Osteoblast (primary cell): ENCODE measurements around the gene ZFPM1. TPM values are rescaled to one million over a fixed set of nuclear protein-coding genes. Genes with fewer than 3 reads are reported as not detected.

Experiments
- DNase-seq: peaks from one replicate; pipeline ENCODE4 v3.0.0; 2011; ENCODE audit warnings: low spot score, mixed read lengths; ENCODE audit not compliant: insufficient read length; ENCODE audit errors: missing footprints
- H2AFZ ChIP-seq: 2 replicates; pipeline ENCODE4 v1.6.0; 2011; ENCODE audit warnings: mild to moderate bottlenecking, low read length
- H3K27ac ChIP-seq: 2 replicates; pipeline ENCODE4 v1.5.1; 2011; ENCODE audit warnings: mild to moderate bottlenecking, low read depth, low read length, moderate library complexity
- H3K27me3 ChIP-seq: 2 replicates; pipeline ENCODE4 v1.6.0; 2012; ENCODE audit warnings: mild to moderate bottlenecking, control low read depth, inconsistent platforms, low read length, moderate library complexity; ENCODE audit not compliant: insufficient read depth
- H3K36me3 ChIP-seq: 2 replicates; pipeline ENCODE4 v1.5.1; 2011; ENCODE audit warnings: mild to moderate bottlenecking, low read length, control low read depth, moderate library complexity; ENCODE audit not compliant: insufficient read depth
- H3K4me1 ChIP-seq: 2 replicates; pipeline ENCODE4 v1.5.1; 2011; ENCODE audit warnings: mild to moderate bottlenecking, low read length, control low read depth, moderate library complexity; ENCODE audit not compliant: insufficient read depth
- H3K4me2 ChIP-seq: 2 replicates; pipeline ENCODE4 v1.6.0; 2011; ENCODE audit warnings: mild to moderate bottlenecking, low read length; ENCODE audit not compliant: insufficient read depth
- H3K4me3 ChIP-seq: fragments of 200-600 bp; sonication (generic); 3 replicates; pipeline ENCODE4 v1.5.1; 2012; ENCODE audit warnings: mild to moderate bottlenecking, low read length, inconsistent platforms; ENCODE audit not compliant: insufficient read depth
- H3K79me2 ChIP-seq: 2 replicates; pipeline ENCODE4 v1.6.0; 2012; ENCODE audit warnings: mild to moderate bottlenecking, low read length, control low read depth, inconsistent platforms; ENCODE audit not compliant: insufficient read depth
- H3K9me3 ChIP-seq: 2 replicates; pipeline ENCODE4 v1.5.1; 2011; ENCODE audit warnings: low read depth, low read length, control low read depth
- H4K20me1 ChIP-seq: 2 replicates; pipeline ENCODE4 v1.6.0; 2012; ENCODE audit warnings: mild to moderate bottlenecking, low read length, control low read depth; ENCODE audit not compliant: insufficient read depth
- CTCF ChIP-seq: IDR thresholded peaks from 2 replicates; pipeline ENCODE4 v1.5.1; 2011; ENCODE audit warnings: mild to moderate bottlenecking, low read depth, low read length, moderate library complexity; ENCODE audit errors: extremely low read depth
- total RNA-seq: library from RNA; depleted of rRNA; stranded (reverse); fragments of >200 nt; gene quantifications from 2 replicates; pipeline ENCODE4 v1.2.3, GENCODE V29; 2012

Gene ZFPM1
- total RNA-seq, 1 donor: 2.2 TPM

GRCh38 chr16:88473666-88474534 is 20.8 kb downstream of the ZFPM1 start:
- Histone ChIP-seq H3K9me3 (no peaks in the 10 kb centered on the region), H3K4me3 (no peak overlapping the region), H2AFZ (no peak overlapping the region), H3K4me1 (no peaks in the 10 kb centered on the region), H3K27me3 (no peaks in the 10 kb centered on the region), H3K36me3 (no peaks in the 10 kb centered on the region), H3K27ac (no peak overlapping the region), H4K20me1 (peaks cover 13% of the 10 kb centered on the region), H3K4me2 (no peak overlapping the region), H3K79me2 (no peaks in the 10 kb centered on the region)
- DNase-seq: no peak
- TF ChIP-seq CTCF: no peak

- Histone ChIP-seq H3K27ac (no peak overlapping the region), H3K4me1 (no peaks in the 10 kb centered on the region), H3K79me2 (no peaks in the 10 kb centered on the region), H3K36me3 (no peaks in the 10 kb centered on the region), H3K27me3 (no peaks in the 10 kb centered on the region), H3K4me2 (no peak overlapping the region), H4K20me1 (peaks cover 9% of the 10 kb centered on the region), H3K4me3 (no peak overlapping the region), H2AFZ (no peak overlapping the region), H3K9me3 (no peaks in the 10 kb centered on the region)
- DNase-seq: no peak
- no peak for TF ChIP-seq CTCF
Measured at GRCh38 chr16:88475037-88475436, 22.0 kb downstream of the ZFPM1 start.

- H3K4me2 ChIP-seq: no peak overlapping the region
- no peak for DNase-seq
- no peak overlapping the region for H2AFZ ChIP-seq
- H4K20me1 ChIP-seq: peaks cover 11% of the 10 kb centered on the region
- no peak overlapping the region for H3K27ac ChIP-seq
- no peaks in the 10 kb centered on the region for H3K27me3 ChIP-seq
- no peak overlapping the region for H3K4me3 ChIP-seq
- no peaks in the 10 kb centered on the region for H3K36me3 ChIP-seq
- TF ChIP-seq CTCF: no peak
- no peaks in the 10 kb centered on the region for H3K4me1 ChIP-seq
- H3K79me2 ChIP-seq: no peaks in the 10 kb centered on the region
- H3K9me3 ChIP-seq: no peaks in the 10 kb centered on the region
Measured at GRCh38 chr16:88476203-88476602, 23.1 kb downstream of the ZFPM1 start.

- no peaks in the 10 kb centered on the region for H3K27me3 ChIP-seq
- no peak overlapping the region for H3K27ac ChIP-seq
- no peak for DNase-seq
- H4K20me1 ChIP-seq: peaks cover 11% of the 10 kb centered on the region
- H3K79me2 ChIP-seq: no peaks in the 10 kb centered on the region
- no peak overlapping the region for H2AFZ ChIP-seq
- H3K4me2 ChIP-seq: no peak overlapping the region
- TF ChIP-seq CTCF: no peak
- H3K9me3 ChIP-seq: no peaks in the 10 kb centered on the region
- H3K4me3 ChIP-seq: no peak overlapping the region
- H3K4me1 ChIP-seq: no peaks in the 10 kb centered on the region
- H3K36me3 ChIP-seq: no peaks in the 10 kb centered on the region
Measured at GRCh38 chr16:88476817-88477397, 23.8 kb downstream of the ZFPM1 start.
